OCI-LY3 (cell line): ENCODE results near the gene RREB1.

Experiments
- EZH2phosphoT487 ChIP-seq: fragments of 200-600 bp; shearing (Covaris generic); IDR thresholded peaks from 2 replicates; pipeline ENCODE4 v1.6.1; 2018; ENCODE audit warnings: antibody characterized with exemption, mixed run types, low read depth
- TF ChIP-seq, protein P1 (sequence below): fragments of 200-600, 300-600 bp; sonication (generic); IDR thresholded peaks from 2 replicates; pipeline ENCODE4 v1.5.1; 2014; ENCODE audit warnings: antibody characterized with exemption, low read length, low read depth

DNA sequence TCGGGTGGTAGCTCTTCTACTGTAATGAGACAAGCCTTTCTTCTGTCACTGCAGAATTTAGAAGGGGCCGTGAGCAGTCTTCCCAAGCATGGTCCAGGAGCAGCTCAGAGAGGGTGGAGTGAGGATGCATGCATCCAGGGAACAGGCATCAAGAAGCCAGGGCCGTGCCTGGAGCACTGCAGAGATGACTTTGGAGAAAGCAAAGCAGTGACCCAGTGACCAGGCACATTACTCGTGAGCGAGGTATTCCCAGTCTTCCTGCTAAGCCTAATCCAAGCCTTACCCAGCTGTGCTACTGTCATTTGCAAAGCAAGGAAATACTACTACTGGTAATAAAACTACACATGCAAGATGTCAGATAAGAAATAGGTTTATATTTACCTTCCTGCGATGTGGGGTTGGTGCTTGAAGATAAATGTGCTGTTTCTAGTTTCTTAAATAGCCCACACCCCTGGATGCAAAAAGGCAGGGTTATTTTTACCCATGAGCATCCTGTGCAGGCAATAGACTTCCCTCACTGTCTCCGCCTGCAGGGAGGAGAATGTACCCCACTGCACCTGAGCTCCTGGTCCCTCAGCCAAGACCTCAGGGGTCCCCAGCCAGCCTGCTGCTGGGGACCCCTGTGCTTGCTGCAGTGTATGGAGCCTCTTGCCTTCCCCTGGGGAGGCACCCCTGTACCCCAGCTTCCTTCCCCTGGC lies 142.3 kb downstream of the RREB1 start:
- TF ChIP-seq, protein P1, sequence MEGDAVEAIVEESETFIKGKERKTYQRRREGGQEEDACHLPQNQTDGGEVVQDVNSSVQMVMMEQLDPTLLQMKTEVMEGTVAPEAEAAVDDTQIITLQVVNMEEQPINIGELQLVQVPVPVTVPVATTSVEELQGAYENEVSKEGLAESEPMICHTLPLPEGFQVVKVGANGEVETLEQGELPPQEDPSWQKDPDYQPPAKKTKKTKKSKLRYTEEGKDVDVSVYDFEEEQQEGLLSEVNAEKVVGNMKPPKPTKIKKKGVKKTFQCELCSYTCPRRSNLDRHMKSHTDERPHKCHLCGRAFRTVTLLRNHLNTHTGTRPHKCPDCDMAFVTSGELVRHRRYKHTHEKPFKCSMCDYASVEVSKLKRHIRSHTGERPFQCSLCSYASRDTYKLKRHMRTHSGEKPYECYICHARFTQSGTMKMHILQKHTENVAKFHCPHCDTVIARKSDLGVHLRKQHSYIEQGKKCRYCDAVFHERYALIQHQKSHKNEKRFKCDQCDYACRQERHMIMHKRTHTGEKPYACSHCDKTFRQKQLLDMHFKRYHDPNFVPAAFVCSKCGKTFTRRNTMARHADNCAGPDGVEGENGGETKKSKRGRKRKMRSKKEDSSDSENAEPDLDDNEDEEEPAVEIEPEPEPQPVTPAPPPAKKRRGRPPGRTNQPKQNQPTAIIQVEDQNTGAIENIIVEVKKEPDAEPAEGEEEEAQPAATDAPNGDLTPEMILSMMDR, result no peak
- TF ChIP-seq EZH2phosphoT487, result no peak
